Measurements from ENCODE around the gene SCD5. TPM values are rescaled to one million over a fixed set of nuclear protein-coding genes. Genes with fewer than 3 reads are reported as not detected.

The SCD5 gene
- polyA plus RNA-seq, 1 donor = 68.1 TPM

DNA sequence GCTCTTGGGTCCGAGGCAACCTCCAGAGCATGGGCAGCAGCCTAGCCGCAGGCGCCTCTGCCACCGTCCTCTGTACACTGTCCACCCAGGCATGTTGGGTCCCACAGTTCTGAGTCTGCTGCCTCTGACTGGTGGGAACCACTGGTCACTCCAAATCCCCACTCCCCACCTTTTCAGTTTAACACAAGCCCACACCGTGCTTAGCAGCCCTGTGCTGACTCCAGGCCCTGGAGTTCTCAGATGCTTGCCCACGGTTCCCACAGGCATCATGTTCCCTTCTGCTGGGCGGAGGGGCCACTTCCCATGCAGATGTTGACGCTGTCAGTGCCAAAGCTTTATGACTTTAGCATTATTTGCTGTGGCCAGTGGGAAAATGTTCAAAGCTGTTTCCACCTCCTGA, 104.5 kb downstream of the SCD5 start:
- H3K4me1 ChIP-seq (ENCODE audit: control insufficient read depth, insufficient read depth, low read length) = peaks cover 9% of the 10 kb centered on the region
- H3K27me3 ChIP-seq (ENCODE audit: control insufficient read depth, insufficient read depth, low read length) = no peaks in the 10 kb centered on the region
- peaks cover 12% of the 10 kb centered on the region for H3K36me3 ChIP-seq (ENCODE audit: control insufficient read depth, insufficient read depth, low read length)
- no peaks in the 10 kb centered on the region for H3K9me3 ChIP-seq (ENCODE audit: control insufficient read depth, low read depth, low read length)
- no peak overlapping the region for H3K27ac ChIP-seq (ENCODE audit: low read length)
- DNase-seq = no peak
- WGBS (ENCODE audit: insufficient coverage, low lambda C conversion rate) = 100% methylated on average over 1 of the region's 8 CpGs
- no peak overlapping the region for H3K4me3 ChIP-seq (ENCODE audit: low read length)

DNA sequence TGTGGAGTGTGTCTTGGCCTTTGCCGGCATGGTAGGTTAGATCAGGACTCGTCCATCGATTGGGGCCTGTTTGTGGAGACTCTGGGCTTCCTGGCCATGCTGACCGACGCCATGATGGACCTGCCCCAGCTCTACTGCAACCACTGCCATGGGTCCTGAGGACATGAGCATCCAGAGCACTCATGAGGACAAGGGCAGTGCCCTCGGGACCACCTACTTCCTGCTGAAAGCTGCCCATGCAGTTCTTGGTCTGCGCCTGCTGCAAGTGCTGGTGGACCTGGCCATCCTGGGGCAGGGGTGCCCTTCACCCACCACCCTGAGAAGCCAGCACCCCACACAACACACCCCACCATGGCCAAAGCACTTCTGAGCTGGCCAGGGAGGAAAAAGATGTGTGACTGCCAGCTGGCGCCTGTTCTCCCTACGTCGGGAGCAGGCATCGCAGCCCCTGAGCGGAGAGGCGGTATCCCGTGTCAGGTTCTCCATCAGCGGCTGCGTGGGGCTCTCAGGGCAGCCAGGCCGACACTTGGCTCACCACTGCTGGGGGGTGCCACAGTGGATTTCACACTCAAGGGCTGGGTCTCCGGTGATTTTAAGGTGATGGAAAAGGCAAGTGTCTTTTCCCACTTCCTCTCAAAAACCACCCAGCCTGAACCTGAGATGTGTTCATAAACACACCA, 106.4 kb downstream of the SCD5 start:
- DNase-seq = no peak
- peaks cover 4% of the 10 kb centered on the region for H3K36me3 ChIP-seq (ENCODE audit: control insufficient read depth, insufficient read depth, low read length)
- no peak overlapping the region for H3K4me3 ChIP-seq (ENCODE audit: low read length)
- peaks cover 17% of the 10 kb centered on the region for H3K4me1 ChIP-seq (ENCODE audit: control insufficient read depth, insufficient read depth, low read length)
- H3K27ac ChIP-seq (ENCODE audit: low read length) = no peak overlapping the region
- H3K9me3 ChIP-seq (ENCODE audit: control insufficient read depth, low read depth, low read length) = no peaks in the 10 kb centered on the region
- WGBS (ENCODE audit: insufficient coverage, low lambda C conversion rate) = no CpG with 5 or more reads among the region's 18 CpGs
- H3K27me3 ChIP-seq (ENCODE audit: control insufficient read depth, insufficient read depth, low read length) = no peaks in the 10 kb centered on the region

DNA sequence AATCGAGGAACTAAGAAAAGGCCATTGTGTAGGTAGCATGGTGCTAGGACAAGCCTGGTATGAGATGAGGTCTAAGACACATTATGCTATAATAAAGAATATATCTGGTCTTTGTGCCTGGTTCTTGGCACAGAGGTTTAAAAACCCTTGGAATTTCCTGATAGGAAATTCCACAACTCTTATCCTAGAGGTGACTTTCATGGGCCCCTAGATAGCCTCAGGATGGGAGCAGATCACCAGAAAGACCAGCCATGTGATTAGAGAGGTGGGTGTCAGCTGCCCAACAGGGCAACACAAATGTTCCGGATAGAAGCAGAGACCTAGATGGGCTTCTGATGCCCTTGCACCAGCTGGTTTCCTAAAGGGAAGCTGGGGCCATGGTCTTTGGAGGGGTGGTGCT, 107.2 kb downstream of the SCD5 start:
- WGBS (ENCODE audit: insufficient coverage, low lambda C conversion rate) = 67% methylated on average over 2 of the region's 2 CpGs
- no peak overlapping the region for H3K4me3 ChIP-seq (ENCODE audit: low read length)
- H3K27me3 ChIP-seq (ENCODE audit: control insufficient read depth, insufficient read depth, low read length) = no peaks in the 10 kb centered on the region
- H3K4me1 ChIP-seq (ENCODE audit: control insufficient read depth, insufficient read depth, low read length) = peaks cover 13% of the 10 kb centered on the region
- H3K27ac ChIP-seq (ENCODE audit: low read length) = no peak overlapping the region
- peaks cover 4% of the 10 kb centered on the region for H3K36me3 ChIP-seq (ENCODE audit: control insufficient read depth, insufficient read depth, low read length)
- H3K9me3 ChIP-seq (ENCODE audit: control insufficient read depth, low read depth, low read length) = no peaks in the 10 kb centered on the region
- DNase-seq = no peak

DNA sequence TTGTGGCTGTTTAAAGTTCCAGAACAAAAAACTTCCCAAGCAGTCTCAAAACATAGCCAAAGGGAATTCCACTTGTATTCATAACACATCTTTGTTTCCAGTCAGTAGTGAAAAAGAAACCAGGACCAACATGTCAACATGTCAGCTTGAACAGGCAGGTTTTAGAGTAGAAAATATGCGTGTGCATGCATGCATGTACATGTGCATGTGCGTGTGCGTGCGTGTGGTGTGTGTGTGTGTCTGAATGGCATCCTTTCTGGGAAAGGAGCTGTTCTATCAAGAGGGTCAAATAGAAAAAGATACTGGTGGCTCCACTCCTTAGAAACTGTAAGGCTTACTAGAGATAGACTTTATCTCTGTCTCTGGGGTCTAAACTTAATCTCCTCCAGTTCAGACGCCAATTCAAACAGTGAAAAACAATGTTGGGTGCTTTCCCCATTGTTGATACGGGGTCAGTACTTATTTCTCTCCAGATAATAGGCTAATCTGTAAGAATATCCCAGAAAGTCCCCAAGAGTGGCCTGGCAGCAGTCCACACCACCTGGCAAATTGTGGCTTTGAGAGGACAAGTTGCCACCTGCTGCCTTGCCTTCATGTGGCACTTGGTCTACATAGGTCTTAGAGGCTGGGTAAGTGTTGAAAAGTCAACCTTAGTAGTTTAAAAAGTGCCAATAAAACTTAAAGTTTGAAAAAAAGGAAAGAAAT, 110.4 kb downstream of the SCD5 start:
- Histone ChIP-seq H3K36me3 (ENCODE audit: control insufficient read depth, insufficient read depth, low read length) (no peaks in the 10 kb centered on the region), H3K27me3 (ENCODE audit: control insufficient read depth, insufficient read depth, low read length) (no peaks in the 10 kb centered on the region), H3K27ac (ENCODE audit: low read length) (peak overlapping the region; percentile 61), H3K4me3 (ENCODE audit: low read length) (no peak overlapping the region), H3K9me3 (ENCODE audit: control insufficient read depth, low read depth, low read length) (no peaks in the 10 kb centered on the region), H3K4me1 (ENCODE audit: control insufficient read depth, insufficient read depth, low read length) (peaks cover 9% of the 10 kb centered on the region)
- peak in 1 of 2 donors; percentile 45 for DNase-seq
- WGBS (ENCODE audit: insufficient coverage, low lambda C conversion rate) = no CpG with 5 or more reads among the region's 6 CpGs

DNA sequence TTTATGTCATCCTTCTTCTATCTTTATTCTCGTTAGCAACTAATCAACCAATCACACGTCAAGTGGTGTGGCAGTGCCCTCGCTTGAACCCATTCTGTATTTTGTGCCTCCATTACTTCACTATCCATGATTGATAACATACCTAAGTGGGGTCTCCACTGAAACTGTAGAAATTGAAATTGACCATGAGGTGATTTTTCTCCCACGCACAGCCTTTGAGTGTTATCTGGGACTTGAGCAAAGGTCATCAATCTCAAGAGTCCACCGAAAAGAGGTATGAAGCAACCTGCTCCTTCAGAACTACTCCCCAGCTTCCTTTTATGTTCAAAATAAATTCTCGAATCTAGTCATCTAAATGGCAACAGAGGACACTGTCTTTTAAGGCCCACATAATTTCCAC, 111.1 kb downstream of the SCD5 start:
- H3K27ac ChIP-seq (ENCODE audit: low read length) = peak overlapping the region; percentile 73
- WGBS (ENCODE audit: insufficient coverage, low lambda C conversion rate) = no CpG with 5 or more reads among the region's 6 CpGs

DNA sequence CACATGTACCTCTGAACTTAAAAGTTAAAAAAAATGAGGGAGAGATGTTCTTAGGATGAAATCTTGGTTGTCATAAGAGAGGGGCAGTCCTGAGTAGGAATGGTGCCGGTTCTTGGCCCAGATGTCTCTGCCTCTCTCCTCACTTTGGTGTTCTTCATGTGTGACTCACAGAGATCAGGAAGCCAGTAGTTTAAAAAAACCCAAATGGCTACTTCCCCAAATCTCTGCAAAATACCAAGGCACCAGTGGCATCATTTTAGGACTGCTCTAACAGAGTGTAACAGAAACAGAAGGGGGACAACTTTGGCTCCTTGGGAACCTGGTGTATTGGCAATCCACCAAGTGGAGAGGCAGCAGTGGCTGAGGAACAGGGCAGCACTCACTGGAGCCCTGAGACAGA, 116.8 kb downstream of the SCD5 start:
- Histone ChIP-seq H3K9me3 (ENCODE audit: control insufficient read depth, low read depth, low read length) (no peaks in the 10 kb centered on the region), H3K36me3 (ENCODE audit: control insufficient read depth, insufficient read depth, low read length) (peaks cover 14% of the 10 kb centered on the region), H3K27ac (ENCODE audit: low read length) (no peak overlapping the region), H3K27me3 (ENCODE audit: control insufficient read depth, insufficient read depth, low read length) (no peaks in the 10 kb centered on the region), H3K4me1 (ENCODE audit: control insufficient read depth, insufficient read depth, low read length) (no peaks in the 10 kb centered on the region), H3K4me3 (ENCODE audit: low read length) (no peak overlapping the region)
- no CpG with 5 or more reads among the region's 1 CpG for WGBS (ENCODE audit: insufficient coverage, low lambda C conversion rate)
- DNase-seq = no peak

More for the DNA sequence above, 111.1 kb downstream of the SCD5 start:
- no peaks in the 10 kb centered on the region for H3K27me3 ChIP-seq (ENCODE audit: control insufficient read depth, insufficient read depth, low read length)
- H3K4me3 ChIP-seq (ENCODE audit: low read length) = no peak overlapping the region
- no peaks in the 10 kb centered on the region for H3K36me3 ChIP-seq (ENCODE audit: control insufficient read depth, insufficient read depth, low read length)
- H3K9me3 ChIP-seq (ENCODE audit: control insufficient read depth, low read depth, low read length) = no peaks in the 10 kb centered on the region
- peaks cover 9% of the 10 kb centered on the region for H3K4me1 ChIP-seq (ENCODE audit: control insufficient read depth, insufficient read depth, low read length)
- peak; percentile 71 to 88 for DNase-seq

DNA sequence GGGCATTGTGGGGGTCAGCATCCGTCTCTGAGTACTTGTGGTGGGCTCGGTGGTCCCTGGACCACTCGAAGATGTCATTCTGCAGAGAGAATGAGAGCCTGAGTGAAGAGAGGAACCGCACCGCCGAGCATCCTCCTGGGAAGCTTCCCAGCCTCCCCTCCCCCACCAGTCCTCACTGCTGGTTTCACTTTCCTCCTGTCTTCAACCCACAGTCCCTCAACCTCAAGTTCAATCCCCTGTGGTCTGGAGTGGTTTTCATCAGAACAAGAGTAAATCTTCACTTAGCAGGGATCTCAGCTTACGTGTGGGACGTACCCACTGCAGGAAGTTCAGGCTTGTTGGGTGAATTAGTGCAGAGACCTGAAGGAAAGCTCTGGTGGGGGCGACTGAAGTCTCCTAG, 117.8 kb downstream of the SCD5 start:
- peaks cover 19% of the 10 kb centered on the region for H3K36me3 ChIP-seq (ENCODE audit: control insufficient read depth, insufficient read depth, low read length)
- H3K4me1 ChIP-seq (ENCODE audit: control insufficient read depth, insufficient read depth, low read length) = no peaks in the 10 kb centered on the region
- no peak for DNase-seq
- H3K9me3 ChIP-seq (ENCODE audit: control insufficient read depth, low read depth, low read length) = no peaks in the 10 kb centered on the region
- H3K27me3 ChIP-seq (ENCODE audit: control insufficient read depth, insufficient read depth, low read length) = no peaks in the 10 kb centered on the region
- WGBS (ENCODE audit: insufficient coverage, low lambda C conversion rate) = no CpG with 5 or more reads among the region's 9 CpGs
- no peak overlapping the region for H3K27ac ChIP-seq (ENCODE audit: low read length)
- H3K4me3 ChIP-seq (ENCODE audit: low read length) = no peak overlapping the region

DNA sequence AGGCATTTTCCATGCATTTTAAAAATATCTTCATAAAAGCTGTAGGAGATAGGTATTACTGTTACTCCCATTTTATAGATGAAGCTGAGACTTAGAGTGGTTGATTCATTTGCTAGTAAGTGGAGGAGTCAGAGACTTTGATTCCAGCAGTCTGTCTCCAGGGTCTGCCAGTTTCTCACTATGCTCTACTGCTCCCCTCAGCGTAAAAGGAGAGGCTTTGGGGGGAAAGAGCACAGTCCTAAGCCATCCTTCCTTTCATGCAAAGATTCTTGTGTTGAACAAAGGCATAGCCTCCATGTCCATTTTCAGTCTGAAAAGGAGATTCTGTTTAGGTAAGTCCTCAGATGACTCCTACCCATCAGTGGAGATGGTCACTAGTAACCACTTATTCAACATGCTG, 119.1 kb downstream of the SCD5 start:
- H3K9me3 ChIP-seq (ENCODE audit: control insufficient read depth, low read depth, low read length) = no peaks in the 10 kb centered on the region
- H3K4me1 ChIP-seq (ENCODE audit: control insufficient read depth, insufficient read depth, low read length) = no peaks in the 10 kb centered on the region
- peaks cover 19% of the 10 kb centered on the region for H3K36me3 ChIP-seq (ENCODE audit: control insufficient read depth, insufficient read depth, low read length)
- no peak overlapping the region for H3K27ac ChIP-seq (ENCODE audit: low read length)
- no peak for DNase-seq
- WGBS (ENCODE audit: insufficient coverage, low lambda C conversion rate) = no CpG with 5 or more reads among the region's 1 CpG
- no peaks in the 10 kb centered on the region for H3K27me3 ChIP-seq (ENCODE audit: control insufficient read depth, insufficient read depth, low read length)
- H3K4me3 ChIP-seq (ENCODE audit: low read length) = no peak overlapping the region

DNA sequence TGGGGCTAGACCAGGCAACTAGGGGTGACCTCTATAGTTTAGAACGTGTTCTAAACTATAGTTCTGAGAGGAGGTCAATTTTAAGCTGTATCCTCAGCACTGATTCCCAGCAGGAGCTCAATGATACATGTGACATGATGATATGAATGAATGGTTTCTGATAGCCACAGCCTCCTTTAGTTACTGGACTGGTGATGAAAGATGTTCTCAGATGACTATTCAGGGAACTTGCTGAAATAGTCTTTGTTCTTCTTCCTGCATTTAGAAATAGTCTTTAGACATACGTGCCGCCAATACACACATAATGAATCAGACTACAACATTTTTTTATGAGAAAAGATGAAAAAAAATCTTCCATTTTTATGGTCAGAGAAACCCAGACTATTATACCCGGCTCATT, 120.5 kb downstream of the SCD5 start:
- H3K4me1 ChIP-seq (ENCODE audit: control insufficient read depth, insufficient read depth, low read length) = no peaks in the 10 kb centered on the region
- no peaks in the 10 kb centered on the region for H3K27me3 ChIP-seq (ENCODE audit: control insufficient read depth, insufficient read depth, low read length)
- no peak for DNase-seq
- peaks cover 19% of the 10 kb centered on the region for H3K36me3 ChIP-seq (ENCODE audit: control insufficient read depth, insufficient read depth, low read length)
- H3K9me3 ChIP-seq (ENCODE audit: control insufficient read depth, low read depth, low read length) = no peaks in the 10 kb centered on the region
- H3K27ac ChIP-seq (ENCODE audit: low read length) = no peak overlapping the region
- WGBS (ENCODE audit: insufficient coverage, low lambda C conversion rate) = 100% methylated on average over 1 of the region's 4 CpGs
- no peak overlapping the region for H3K4me3 ChIP-seq (ENCODE audit: low read length)

DNA sequence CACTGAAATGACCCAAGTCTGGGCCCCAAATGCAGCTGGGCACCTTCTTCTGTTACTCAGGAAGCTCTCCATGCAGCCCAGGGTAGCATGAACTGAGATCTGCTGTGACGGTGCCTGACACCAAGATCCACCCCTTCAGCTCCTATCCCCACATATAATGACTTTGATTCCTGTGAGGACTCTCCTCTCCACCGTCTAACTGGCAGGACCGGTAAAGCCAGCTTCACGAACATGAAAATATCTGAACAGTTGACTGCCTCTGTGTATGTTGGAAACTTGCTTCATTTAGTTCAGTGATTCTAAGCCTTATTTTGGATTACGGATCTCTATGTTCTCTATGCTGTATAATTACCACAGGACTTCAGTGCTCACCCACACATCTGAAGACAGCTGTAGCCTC, 121.3 kb downstream of the SCD5 start:
- no peaks in the 10 kb centered on the region for H3K4me1 ChIP-seq (ENCODE audit: control insufficient read depth, insufficient read depth, low read length)
- peak in 1 of 2 donors; percentile 31 for DNase-seq
- H3K27me3 ChIP-seq (ENCODE audit: control insufficient read depth, insufficient read depth, low read length) = no peaks in the 10 kb centered on the region
- peaks cover 19% of the 10 kb centered on the region for H3K36me3 ChIP-seq (ENCODE audit: control insufficient read depth, insufficient read depth, low read length)
- no peak overlapping the region for H3K27ac ChIP-seq (ENCODE audit: low read length)
- WGBS (ENCODE audit: insufficient coverage, low lambda C conversion rate) = no CpG with 5 or more reads among the region's 5 CpGs
- H3K9me3 ChIP-seq (ENCODE audit: control insufficient read depth, low read depth, low read length) = no peaks in the 10 kb centered on the region
- no peak overlapping the region for H3K4me3 ChIP-seq (ENCODE audit: low read length)

All from large intestine (tissue), 3 donors.